Forelimb muscle (tissue), 1 donor: ENCODE data around the gene GRM1. TPM values are rescaled to one million over a fixed set of nuclear protein-coding genes. Genes with fewer than 3 reads are reported as not detected.
"Not testable (repeated sequence)": the region's sequence is repeated elsewhere in the genome, so short reads cannot be mapped to it uniquely, and the experiment has no call there.

Source experiments
- DNase-seq: peaks from one replicate; pipeline ENCODE4 v3.0.0-alpha.2; 2013; ENCODE audit warnings: low read depth
- polyA plus RNA-seq: library from polyadenylated mRNA; unstranded; fragments of 120-200 nt; gene quantifications from one replicate; pipeline ENCODE4 v1.2.1, GENCODE V29; 2013; ENCODE audit not compliant: insufficient read length

GRM1 gene
- polyA plus RNA-seq, 1 donor: not detected

GRCh38 chr6:146191166-146191565, 162.3 kb downstream of the GRM1 start:
- DNase-seq: no peak

DNA sequence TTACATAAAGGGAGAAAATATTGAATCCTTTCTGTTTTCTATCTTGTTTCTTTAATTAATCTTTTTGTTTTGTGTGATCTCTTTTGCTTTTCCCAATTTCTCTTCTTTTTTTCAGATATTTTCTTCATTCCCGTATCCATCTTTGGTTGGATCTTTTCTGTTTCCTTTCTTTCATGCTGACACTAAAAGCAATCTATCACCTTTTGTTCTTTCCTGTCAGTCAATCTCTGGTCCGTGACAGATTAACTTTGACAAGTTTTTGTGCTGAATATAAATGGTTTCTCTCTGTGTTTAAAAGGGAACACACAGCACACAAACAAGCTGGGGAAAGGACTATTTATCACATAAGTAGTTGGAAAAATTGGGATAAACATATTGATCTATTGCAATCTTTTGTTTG, 162.8 kb downstream of the GRM1 start:
- no peak for DNase-seq

- no peak for DNase-seq
These were observed 165.6 kb downstream of the GRM1 start for GRCh38 chr6:146194434-146194833.

GRCh38 chr6:146200176-146200575, 171.3 kb downstream of the GRM1 start:
- peak; percentile 41 for DNase-seq

- no peak for DNase-seq
These were observed 173.7 kb downstream of the GRM1 start for GRCh38 chr6:146202570-146202969.

GRCh38 chr6:146209942-146210341, 181.1 kb downstream of the GRM1 start:
- DNase-seq: no peak

- no peak for DNase-seq
These were observed 181.7 kb downstream of the GRM1 start for GRCh38 chr6:146210406-146211083.

DNA sequence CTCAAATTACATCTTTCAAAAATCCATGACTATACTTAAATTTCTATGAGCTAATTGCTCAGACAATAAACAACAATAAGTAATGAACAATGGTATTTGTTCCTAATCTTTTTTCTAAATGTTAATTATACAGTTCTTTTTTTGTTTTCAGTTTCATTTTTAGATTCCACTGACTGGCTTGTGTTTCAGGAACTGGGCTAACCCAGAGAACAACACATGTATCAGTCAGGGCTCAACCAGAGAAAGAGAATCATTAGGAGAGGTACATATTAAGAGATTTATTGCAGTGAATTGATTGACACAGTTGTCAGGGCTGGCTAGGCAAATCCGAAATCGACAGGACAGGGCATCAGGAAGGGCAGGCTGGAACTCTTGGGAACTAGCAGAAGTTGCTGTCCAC, 182.8 kb downstream of the GRM1 start:
- DNase-seq: no peak

- no peak for DNase-seq
These were observed 183.9 kb downstream of the GRM1 start for GRCh38 chr6:146212781-146213180.

GRCh38 chr6:146219101-146219500, 190.2 kb downstream of the GRM1 start:
- DNase-seq: no peak

DNA sequence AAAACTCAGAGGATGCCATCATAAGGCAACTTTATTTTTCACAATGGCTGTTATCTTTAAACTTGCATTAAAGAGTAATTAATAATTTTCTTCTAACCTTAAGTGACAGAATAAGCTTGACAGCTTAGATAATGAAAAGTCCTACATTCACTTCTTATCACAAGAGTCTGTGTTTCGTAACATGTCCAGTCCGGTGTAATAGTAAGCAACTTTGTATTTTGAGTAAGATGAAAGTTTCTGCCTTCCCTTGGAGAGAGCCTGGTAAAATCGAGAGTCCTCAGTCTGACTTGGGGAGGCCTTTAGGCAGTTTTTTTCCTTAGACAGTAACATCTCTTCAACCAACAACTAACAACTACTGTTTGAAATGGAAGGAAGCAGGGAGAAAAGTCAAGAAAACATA, 195.6 kb downstream of the GRM1 start:
- no peak for DNase-seq

DNA sequence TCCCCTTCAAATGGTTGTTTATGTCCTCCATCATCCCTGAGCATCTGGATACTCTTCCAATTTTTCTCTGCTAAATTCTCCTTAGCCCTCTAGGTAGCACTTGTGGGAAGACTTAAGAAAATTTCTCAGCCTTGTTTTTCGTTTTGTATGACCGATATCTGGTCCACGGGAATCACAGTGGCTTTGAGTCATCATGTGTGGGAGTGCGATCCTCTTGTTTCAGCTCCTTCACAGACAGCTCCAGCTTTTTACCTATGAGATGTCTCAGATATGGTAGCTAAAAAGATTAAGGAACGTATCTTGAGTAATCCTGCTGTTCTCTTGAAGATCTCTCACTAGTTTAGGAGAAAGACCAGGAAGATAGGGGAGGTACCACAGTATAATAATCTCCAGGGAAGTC, 196.1 kb downstream of the GRM1 start:
- no peak for DNase-seq

- no peak for DNase-seq
These were observed 211.5 kb downstream of the GRM1 start for GRCh38 chr6:146240322-146240721.

DNA sequence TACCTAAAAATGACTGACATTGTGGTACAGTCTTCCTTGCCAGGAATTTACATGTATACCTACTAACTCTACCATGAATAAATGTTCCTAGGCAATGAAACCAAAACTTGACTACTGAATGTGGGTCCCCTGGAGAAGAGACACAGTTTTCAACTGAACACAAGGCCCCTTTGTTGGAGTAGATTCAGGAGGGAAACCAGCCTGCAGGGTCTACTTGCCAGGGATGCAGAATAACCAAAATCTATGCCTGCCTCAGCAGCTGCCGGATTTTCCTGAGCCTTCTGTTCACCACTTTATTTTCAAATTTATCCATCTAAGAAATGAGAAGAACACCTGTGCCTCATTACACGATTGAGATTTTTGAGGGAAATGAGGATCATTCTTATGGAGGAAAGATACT, 211.9 kb downstream of the GRM1 start:
- DNase-seq: no peak

- DNase-seq: not testable (repeated sequence)
These were observed 214.8 kb downstream of the GRM1 start for GRCh38 chr6:146243646-146244045.

GRCh38 chr6:146244630-146245143, 215.8 kb downstream of the GRM1 start:
- DNase-seq: no peak

DNA sequence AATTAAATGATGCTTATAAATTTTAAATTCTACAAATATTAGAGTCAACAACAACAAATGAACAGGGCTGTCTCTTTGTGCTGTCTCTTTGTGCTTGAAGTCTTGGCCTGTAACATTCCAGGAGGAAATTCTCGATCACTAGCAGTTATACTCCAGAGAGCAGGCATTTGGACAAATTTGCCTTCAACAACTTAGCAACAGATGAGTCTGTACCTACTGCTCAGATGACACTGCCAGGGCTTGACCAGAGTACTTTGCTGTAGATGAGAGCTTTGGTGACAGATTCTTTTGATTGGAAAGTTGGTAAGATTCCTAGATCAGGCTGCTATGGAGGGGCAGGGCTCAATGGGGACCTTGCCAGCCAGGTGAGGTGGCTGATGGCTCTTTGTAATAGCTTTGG, 217.2 kb downstream of the GRM1 start:
- no peak for DNase-seq

GRCh38 chr6:146253691-146254090, 224.8 kb downstream of the GRM1 start:
- DNase-seq: peak; percentile 13

GRCh38 chr6:146258206-146258605, 229.3 kb downstream of the GRM1 start:
- DNase-seq: no peak

GRCh38 chr6:146260886-146261285, 232.0 kb downstream of the GRM1 start:
- DNase-seq: no peak

GRCh38 chr6:146265056-146265455, 236.2 kb downstream of the GRM1 start:
- no peak for DNase-seq

- no peak for DNase-seq
These were observed 238.6 kb downstream of the GRM1 start for GRCh38 chr6:146267447-146267846.

DNA sequence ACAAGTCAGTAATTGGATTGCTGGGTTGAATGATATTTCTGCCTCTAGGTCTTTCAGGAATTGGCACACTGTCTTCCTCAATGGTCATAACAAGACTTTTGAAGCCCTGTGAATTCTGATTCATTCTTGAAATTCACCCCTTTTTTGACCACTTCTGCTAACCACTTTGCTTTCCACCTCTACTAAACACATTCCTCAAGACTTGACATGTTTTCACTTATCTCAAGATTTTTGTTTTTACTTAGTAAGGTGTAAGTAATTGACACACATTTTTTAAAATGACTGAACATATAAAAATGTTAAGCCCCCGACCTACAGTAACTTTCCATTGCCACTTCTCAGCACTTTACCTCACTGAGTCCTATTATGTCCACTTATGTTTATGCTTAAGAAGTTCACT, 239.1 kb downstream of the GRM1 start:
- no peak for DNase-seq

DNA sequence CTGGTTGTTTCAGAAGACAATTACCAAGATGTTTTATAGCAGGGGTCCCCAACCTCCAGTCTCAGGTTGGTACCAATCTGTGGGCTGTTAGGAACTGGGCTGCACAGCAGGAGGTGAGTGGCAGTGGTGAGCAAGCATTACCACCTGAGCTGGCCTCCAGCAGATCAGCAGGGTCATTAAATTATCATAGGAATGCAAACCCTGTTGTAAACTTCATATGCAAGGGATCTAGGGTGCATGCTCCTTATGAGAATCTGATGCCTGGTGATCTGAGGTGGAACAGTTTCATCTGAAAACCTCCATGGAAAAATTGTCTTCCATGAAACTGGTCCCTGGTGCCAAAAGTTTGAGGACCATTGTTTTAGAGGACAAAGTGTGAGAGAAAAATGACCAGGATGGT, 240.6 kb downstream of the GRM1 start:
- no peak for DNase-seq
